Muscle of leg (tissue), 11 donors: ENCODE data around the gene PXN. TPM values are rescaled to one million over a fixed set of nuclear protein-coding genes. Genes with fewer than 3 reads are reported as not detected.

Source experiments
- DNase-seq: peaks from one replicate; pipeline ENCODE4 v3.0.0; 2013
- H3K27ac ChIP-seq: one replicate; pipeline ENCODE4 v1.5.1; 2013; ENCODE audit warnings: mild to moderate bottlenecking, low read length, control low read depth
- H3K27me3 ChIP-seq: one replicate; pipeline ENCODE4 v1.6.1; 2013; ENCODE audit warnings: low read length; ENCODE audit not compliant: control insufficient read depth, insufficient read depth
- H3K36me3 ChIP-seq: one replicate; pipeline ENCODE4 v1.6.1; 2013; ENCODE audit warnings: low read length; ENCODE audit not compliant: control insufficient read depth, insufficient read depth
- H3K4me1 ChIP-seq: one replicate; pipeline ENCODE4 v1.6.1; 2013; ENCODE audit warnings: low read length; ENCODE audit not compliant: control insufficient read depth, insufficient read depth
- H3K4me3 ChIP-seq: one replicate; pipeline ENCODE4 v1.5.1; 2013; ENCODE audit warnings: low read length, control low read depth
- H3K9me3 ChIP-seq: replicated peaks from 2 replicates; pipeline ENCODE4 v1.6.1; 2013; ENCODE audit warnings: low read depth, low read length; ENCODE audit not compliant: control insufficient read depth
- WGBS: methylation state at CpG from one replicate; pipeline ENCODE4 v1.1.5; 2013; ENCODE audit warnings: missing lambda C conversion rate; ENCODE audit not compliant: insufficient coverage; 5-methylcytosine and 5-hydroxymethylcytosine counted together
- polyA plus RNA-seq, 8 donors: library from polyadenylated mRNA; unstranded; fragments of 120-200 nt; gene quantifications; one replicate each; pipeline versions ENCODE4 v1.2.1 to v1.2.3, GENCODE V29; 2013; ENCODE audit warnings: inconsistent platforms in 1 of 8, low replicate concordance in 1 of 8; ENCODE audit not compliant: insufficient read length in 8 of 8, insufficient read depth in 1 of 8
- total RNA-seq: library from RNA; stranded (reverse); fragments of 120-200 nt; gene quantifications from one replicate; pipeline ENCODE4 v1.2.4, GENCODE V29; 2013

The PXN gene
- total and polyA plus RNA-seq, 9 donors: 33.2 to 170 (median 121) TPM

DNA sequence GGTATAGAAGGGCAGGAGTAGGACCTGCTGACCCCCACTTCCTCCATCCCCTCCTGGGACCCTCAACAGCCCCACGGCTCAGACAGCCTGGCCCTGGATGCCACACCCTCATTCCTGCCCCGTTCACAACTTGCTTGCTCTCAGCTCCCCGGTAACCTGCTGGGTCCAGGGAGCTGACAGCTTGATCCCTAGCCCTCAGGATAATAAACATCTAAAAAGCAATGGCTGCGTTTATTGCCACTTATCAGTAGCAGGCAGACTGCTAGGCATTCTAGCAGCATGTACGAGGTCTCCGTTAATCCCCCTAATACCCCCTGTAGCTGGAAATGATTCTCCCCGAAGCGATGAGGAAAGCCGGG lies 40.4 kb downstream of the PXN start:
- DNase-seq: no peak
- Histone ChIP-seq H3K27me3 (no peaks in the 10 kb centered on the region), H3K4me3 (no peak overlapping the region), H3K9me3 (no peaks in the 10 kb centered on the region), H3K4me1 (peaks cover 55% of the 10 kb centered on the region), H3K27ac (peak overlapping the region; percentile 8), H3K36me3 (peaks cover 45% of the 10 kb centered on the region)
- WGBS: 34% methylated on average over 9 of the region's 9 CpGs

DNA sequence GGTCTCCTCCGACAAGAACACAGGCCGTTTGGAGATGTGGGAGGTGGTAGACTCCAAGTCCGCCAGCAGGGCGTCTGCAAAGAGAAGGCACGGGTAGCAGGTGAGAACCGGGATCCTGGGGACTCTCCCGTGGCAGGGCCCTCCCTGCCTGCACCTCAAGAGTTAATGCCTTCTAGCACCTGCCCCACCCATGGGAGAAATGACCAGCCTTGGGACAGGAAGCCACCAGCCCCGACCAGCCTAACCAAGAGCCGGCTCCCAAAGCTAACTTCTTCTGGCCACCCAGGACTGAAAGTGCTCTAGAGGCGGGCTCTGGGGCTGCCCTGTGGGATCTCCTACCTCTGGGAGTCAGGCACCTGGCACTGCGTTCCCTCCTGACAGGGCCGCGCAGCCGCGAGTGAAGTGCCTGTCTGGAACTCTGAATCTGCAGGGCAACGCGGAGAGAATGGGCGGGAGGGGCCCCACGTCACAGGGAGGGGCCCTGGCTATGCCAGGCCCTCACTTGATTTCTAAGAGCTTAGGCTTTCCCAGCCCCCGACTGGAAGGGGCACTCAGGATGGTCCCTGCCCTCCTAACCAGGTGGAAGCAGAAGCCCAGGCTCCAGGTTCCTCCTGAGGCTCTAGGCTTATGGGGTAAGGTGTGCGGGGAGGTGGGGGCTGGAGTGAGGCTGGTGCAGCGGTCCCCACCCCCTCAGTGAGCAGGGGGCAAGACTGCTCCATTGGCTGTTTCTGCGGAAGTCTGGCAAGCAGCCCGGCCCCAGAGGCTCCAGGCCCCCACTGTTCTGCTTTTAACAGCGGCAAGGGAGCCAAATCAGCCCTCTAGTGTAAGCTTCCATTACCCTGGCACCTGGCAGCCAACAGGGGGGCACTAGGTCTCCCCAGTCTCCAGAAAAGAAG lies 41.0 kb downstream of the PXN start:
- DNase-seq: no peak
- 42% methylated on average over 20 of the region's 25 CpGs for WGBS
- no peaks in the 10 kb centered on the region for H3K9me3 ChIP-seq
- no peak overlapping the region for H3K4me3 ChIP-seq
- peaks cover 48% of the 10 kb centered on the region for H3K4me1 ChIP-seq
- peak overlapping the region; percentile 8 for H3K27ac ChIP-seq
- H3K27me3 ChIP-seq: no peaks in the 10 kb centered on the region
- peaks cover 51% of the 10 kb centered on the region for H3K36me3 ChIP-seq

DNA sequence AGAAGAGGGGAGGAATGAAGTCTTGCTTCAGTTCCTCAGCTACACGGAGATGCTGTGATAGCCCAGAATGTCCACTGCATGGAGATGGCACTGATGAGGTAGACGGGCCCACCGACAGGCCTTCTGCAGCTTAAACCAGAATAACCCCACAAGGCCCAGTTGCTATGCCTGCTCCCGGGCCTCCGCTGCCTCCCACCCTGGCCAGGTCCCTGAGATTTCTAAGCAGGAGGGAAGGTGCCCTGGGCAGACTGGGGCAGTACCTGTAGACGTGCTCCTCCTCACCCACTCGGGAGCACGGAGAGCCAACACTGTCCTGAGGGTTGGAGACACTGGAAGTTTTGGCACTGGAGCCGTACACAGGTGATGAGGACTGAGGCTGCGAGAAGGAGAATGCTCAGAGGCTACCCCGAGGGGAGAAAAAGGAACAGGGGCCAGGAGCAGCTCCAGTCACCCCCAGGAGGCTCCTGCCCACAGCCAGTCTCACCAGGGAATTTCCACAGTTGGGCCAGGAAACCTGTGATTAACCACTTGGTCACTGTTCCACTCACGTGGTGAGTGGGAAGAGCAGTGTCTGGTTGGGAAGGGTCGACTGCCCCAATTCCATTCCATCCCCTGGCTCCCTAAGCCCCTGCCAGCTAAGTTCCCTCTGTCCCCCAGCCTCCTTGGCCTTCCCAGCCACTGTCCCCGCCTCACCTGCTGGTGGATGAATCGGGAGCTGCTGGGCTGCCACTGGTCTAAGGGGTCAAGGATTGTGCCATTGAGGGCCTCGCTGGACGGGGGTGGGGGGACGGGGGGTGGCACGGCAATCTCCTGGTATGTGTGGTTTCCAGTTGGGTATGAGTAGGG lies 41.8 kb downstream of the PXN start:
- H3K27me3 ChIP-seq: no peaks in the 10 kb centered on the region
- peaks cover 60% of the 10 kb centered on the region for H3K36me3 ChIP-seq
- no peak overlapping the region for H3K27ac ChIP-seq
- no peak for DNase-seq
- H3K9me3 ChIP-seq: no peaks in the 10 kb centered on the region
- peaks cover 40% of the 10 kb centered on the region for H3K4me1 ChIP-seq
- H3K4me3 ChIP-seq: no peak overlapping the region
- WGBS: 91% methylated on average over 12 of the region's 19 CpGs

DNA sequence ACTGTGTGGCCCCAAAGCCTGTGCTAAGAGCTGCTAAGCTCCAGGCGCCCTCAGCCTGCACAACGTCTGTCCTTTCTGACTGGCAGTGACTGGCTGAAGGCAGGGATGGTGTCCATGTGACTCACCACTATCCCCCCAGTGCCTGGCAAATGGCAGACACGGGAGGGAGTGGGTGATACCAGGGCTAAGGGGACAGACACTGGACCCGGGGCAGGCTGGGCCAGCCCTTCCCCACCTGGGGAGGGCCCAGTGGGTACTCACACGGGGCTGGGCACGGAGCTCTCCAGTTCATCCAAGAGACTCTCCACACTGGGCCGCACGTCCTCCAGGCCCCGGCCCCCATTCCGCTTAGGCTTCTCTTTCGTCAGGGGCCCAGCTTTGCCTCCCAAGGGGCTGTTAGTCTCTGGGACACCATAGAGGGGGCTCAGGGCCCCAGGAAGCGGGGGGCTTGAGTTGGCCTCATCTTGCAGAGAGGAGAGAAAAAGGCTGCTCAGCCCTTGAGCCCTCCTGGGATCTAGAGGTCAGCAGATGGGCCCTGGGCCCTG lies 43.2 kb downstream of the PXN start:
- no peak overlapping the region for H3K27ac ChIP-seq
- peaks cover 69% of the 10 kb centered on the region for H3K36me3 ChIP-seq
- no peaks in the 10 kb centered on the region for H3K27me3 ChIP-seq
- no peaks in the 10 kb centered on the region for H3K9me3 ChIP-seq
- WGBS: 93% methylated on average over 8 of the region's 12 CpGs
- H3K4me1 ChIP-seq: peaks cover 27% of the 10 kb centered on the region
- H3K4me3 ChIP-seq: no peak overlapping the region
- DNase-seq: no peak

DNA sequence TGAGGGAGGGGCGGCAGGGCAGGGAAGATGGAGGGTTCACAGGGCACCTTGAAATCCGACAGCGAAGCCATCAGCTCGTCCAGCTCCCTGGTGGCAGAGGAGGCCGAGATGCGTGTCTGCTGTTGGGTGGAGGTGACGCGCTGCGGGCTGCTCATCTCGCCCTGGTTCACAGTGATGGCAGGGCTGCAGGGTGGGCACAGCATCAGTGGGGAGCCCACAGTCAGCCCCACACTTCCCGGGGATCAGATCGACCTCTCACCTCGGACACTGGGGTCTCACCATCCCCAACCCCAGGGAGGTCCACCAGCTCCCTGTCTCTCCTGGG lies 44.0 kb downstream of the PXN start:
- H3K9me3 ChIP-seq: no peaks in the 10 kb centered on the region

DNA sequence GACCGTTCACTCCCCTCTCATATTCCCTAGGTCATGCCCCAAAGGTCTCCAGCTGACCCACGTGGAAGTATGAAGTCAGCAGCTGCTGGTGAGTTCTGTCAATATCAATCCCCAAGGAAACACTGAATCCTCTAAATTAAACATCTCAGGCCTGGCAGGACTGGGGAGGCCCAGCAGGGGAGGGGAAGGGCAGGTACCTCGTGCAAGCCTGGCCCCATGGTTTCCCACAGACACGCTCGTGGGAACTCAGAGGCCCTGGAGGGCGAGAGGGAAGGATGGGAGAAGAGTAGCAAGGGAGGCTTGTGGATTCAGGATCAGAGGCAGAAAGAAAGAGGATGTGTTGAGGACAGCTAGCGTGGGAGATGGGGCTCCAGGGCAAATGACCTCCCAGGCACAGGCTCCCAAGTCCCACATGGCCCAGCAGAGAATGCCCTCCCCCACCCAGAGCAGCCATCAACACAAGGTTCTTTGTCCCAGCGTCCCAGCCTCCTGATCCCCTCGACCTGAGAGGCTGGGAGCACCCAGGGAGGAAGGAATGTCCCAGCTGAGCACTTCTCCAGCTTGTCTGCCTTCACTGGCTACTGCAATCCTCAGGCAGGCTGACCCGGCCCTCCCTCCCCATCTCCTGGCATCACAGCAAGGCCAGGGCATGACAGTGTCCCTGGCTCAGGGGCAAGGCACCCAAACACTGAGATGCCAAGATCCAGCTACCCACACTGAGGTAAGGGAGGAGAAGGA lies 44.5 kb downstream of the PXN start:
- peaks cover 77% of the 10 kb centered on the region for H3K36me3 ChIP-seq
- H3K4me3 ChIP-seq: no peak overlapping the region
- H3K27ac ChIP-seq: no peak overlapping the region
- WGBS: 56% methylated on average over 6 of the region's 10 CpGs
- peaks cover 19% of the 10 kb centered on the region for H3K4me1 ChIP-seq
- no peak for DNase-seq
- no peaks in the 10 kb centered on the region for H3K27me3 ChIP-seq
- no peaks in the 10 kb centered on the region for H3K9me3 ChIP-seq

More for the DNA sequence above, 44.0 kb downstream of the PXN start:
- DNase-seq: no peak
- Histone ChIP-seq H3K4me1 (peaks cover 25% of the 10 kb centered on the region), H3K4me3 (no peak overlapping the region), H3K27me3 (no peaks in the 10 kb centered on the region), H3K27ac (no peak overlapping the region), H3K36me3 (peaks cover 77% of the 10 kb centered on the region)
- WGBS: 97% methylated on average over 12 of the region's 13 CpGs

DNA sequence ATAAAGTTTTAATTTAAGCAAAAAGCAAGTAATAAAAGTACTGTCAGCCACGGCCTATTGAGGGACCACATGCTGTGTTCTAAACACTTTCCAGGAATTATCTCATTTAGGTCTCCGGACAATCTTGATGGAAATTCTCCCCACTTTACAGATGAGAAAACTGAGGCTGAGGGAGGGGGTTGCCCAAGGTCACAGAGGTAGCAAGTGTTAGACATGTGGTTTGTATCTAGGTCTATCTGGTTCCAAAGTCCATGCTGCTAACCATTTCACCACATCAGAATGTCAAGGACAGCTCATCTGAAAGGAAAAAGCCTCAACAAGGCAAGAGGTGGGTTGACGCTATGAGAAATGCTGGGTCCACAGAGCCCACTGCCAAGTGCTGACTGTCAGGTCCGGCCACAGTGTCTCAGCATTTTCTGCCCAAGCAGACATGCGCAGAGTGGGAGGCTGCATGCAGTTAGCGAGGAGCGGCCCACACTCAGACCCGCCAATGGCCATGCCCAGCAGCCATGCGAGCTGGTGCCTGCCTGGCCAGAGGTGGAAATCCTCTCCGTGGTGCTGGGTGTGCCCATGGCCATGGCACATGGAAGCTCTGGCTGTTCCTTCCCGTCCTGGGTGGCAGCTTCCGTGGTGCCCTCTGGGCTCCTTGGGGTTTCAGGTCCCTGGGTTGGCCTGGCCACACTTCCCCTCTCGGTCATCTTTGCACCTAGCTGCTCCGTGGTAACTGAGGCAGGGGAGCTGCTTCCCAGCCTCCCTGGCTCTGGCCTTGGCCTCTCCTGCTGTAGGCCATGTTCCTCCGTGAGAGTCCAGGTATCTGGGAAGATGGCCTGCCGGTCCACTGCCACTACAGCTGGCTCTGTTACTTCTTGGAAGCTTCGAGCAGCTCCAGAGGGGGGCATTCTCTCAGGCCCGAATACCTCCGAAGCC lies 46.6 kb downstream of the PXN start:
- H3K36me3 ChIP-seq: peaks cover 94% of the 10 kb centered on the region
- no peak overlapping the region for H3K27ac ChIP-seq
- no peaks in the 10 kb centered on the region for H3K27me3 ChIP-seq
- H3K4me1 ChIP-seq: no peaks in the 10 kb centered on the region
- no peaks in the 10 kb centered on the region for H3K9me3 ChIP-seq
- no peak for DNase-seq
- 89% methylated on average over 17 of the region's 19 CpGs for WGBS
- H3K4me3 ChIP-seq: no peak overlapping the region

DNA sequence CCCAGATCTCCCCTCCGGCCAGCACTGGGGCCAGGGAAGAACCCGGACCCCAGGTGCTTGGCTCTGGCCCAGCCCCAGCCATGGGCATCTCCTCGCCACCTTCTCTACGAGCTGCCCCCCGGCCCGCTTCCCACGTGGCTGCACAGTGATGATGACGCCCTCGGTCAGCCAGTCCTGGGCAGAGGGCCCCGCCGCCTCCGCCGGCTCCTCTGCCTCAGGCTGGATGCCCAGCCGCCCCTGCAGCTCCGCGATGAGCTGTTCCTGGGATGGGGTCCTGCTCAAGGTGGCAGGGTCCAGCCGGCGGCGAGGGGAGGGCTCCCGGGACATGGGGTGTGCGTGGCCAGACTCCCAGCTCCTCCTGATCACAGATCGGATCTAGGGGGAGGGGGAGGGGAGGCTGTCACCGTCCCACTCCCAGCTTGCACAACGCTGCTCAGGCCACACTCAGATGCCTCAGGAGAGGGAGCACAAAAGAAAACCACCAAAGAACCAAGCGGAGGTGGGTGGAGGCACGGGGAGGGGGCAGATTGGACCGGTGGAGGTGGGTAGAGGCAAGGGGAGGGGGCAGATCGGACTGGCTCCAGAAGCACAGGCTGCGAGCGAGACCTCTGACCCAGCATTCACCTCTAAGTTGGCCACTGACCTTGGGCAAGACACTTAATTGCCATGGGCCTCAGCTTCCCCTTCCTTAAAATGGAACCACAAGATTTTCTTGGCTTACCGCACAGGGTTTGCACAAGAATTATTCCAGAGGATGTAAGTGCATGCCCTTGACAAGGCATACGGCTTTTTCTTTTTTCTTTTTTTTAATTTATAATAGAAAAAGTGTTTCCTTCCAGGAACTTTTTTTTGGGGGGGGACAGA lies 48.6 kb downstream of the PXN start:
- no peak for DNase-seq
- H3K36me3 ChIP-seq: peaks cover 96% of the 10 kb centered on the region
- WGBS: 70% methylated on average over 19 of the region's 32 CpGs
- H3K27ac ChIP-seq: no peak overlapping the region
- H3K4me1 ChIP-seq: no peaks in the 10 kb centered on the region
- H3K9me3 ChIP-seq: no peaks in the 10 kb centered on the region
- H3K4me3 ChIP-seq: no peak overlapping the region
- no peaks in the 10 kb centered on the region for H3K27me3 ChIP-seq
